HG03097 (cell line): ENCODE data around the gene DTX2.
"Not testable (repeated sequence)": the region's sequence is repeated elsewhere in the genome, so short reads cannot be mapped to it uniquely, and the experiment has no call there.

Experiments
- ATAC-seq: cut with Tn5 transposase; IDR thresholded peaks from one replicate; pipeline ENCODE4 v1.9.1; 2021; ENCODE audit not compliant: unreplicated experiment, low FRiP score

DTX2 gene

DNA sequence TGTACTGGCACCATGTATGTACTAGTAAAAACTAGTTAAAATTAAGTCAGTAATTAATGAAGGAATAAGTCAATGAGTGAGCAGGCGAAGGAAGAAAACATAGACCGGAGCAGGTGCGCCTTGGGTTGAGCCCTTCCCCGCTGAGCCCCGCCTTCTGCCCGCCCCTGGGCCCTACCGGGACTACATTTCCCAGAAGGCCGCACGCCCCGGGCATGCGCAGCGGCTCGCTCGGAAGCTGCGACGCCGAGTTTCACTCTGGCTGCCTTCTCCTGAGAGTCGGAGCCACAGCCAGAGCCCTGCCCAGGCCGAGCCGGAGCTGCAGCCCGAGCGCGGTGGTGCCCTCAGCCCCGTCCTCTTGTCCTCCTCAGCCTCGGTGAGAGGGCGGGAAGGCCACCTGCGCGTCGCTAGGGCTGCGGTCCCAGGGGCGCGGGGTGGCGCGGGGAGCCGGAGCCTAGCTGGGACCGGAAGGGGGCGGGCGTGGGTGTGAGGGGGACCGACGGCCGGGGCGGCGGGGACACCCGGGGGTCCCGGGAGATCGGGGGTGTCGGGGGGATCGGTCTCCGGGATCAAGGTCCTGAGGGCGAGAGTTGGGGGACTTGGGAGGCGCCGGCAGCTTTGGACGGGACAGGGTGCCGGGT, at the start of gene DTX2:
Gene DTX2 (plus strand): TSS at position 246 of the 638 bp plus-strand sequence. CDS start 18,801 bp downstream, outside the sequence.
- ATAC-seq = peak; percentile 97

DNA sequence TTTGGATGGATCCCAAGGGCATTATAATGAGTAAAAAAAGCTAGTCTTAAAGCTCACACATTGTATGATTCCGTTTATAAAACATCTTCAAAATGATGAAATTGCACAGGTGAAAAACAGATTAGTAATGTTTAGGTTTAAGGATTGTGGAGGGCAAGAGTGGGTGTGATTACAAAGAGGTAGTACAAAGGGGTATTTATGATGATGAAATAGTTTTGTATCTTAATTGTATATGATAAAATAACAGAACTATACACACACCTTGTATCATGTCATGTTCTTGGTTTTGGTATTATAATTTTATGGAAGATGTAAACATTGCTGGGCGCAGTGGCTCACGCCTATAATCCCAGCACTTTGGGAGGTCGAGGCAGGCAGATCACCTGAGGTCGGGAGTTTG, 49.3 kb upstream of the DTX2 start:
- ATAC-seq = no peak

DNA sequence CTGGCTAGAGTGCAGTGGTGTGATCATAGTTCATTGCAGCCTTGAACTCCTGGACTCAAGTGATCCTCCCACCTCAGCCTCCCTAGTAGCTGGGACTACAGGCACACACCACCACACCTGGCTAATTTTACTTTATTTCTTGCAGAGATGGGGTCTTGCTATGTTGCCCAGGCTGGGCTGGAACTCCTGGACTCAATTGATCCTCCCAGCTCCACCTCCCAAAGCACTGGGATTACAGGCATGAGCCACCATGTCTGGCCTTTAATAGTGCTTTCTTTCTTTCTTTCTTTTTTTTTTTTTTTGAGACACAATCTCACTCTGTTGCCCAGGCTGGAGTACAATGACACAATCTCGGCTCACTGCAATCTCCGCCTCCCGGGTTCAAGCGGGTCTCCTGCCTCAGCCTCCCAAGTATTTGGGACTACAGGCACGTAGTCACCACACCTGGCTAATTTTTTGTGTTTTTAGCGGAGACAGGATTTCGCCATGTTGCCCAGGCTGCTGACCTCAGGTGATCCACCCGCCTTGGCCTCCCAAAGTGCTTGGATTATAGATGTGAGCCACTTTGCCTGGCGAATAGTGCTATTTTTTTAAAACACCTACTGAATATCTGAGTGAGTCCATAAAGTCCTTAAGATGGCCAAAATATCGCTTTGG, 43.7 kb upstream of the DTX2 start:
- ATAC-seq = not testable (repeated sequence)

DNA sequence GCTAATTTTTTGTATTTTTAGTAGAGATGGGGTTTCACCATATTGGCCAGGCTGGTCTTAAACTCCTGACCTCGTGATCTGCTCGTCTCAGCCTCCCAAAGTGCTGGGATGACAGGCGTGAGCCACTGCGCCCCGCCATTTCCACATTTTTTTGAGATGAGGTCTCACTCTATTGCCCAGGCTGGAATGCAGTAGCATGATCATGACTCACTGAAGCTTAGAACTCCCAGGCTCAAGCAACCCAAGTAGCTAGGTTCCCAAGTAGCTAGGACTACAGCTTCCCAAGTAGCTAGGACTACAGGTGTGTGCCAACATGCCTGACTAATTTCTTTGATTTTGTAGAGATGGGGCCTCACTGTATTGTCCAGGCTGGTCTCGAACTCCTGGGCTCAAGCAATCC, 40.4 kb upstream of the DTX2 start:
- not testable (repeated sequence) for ATAC-seq

DNA sequence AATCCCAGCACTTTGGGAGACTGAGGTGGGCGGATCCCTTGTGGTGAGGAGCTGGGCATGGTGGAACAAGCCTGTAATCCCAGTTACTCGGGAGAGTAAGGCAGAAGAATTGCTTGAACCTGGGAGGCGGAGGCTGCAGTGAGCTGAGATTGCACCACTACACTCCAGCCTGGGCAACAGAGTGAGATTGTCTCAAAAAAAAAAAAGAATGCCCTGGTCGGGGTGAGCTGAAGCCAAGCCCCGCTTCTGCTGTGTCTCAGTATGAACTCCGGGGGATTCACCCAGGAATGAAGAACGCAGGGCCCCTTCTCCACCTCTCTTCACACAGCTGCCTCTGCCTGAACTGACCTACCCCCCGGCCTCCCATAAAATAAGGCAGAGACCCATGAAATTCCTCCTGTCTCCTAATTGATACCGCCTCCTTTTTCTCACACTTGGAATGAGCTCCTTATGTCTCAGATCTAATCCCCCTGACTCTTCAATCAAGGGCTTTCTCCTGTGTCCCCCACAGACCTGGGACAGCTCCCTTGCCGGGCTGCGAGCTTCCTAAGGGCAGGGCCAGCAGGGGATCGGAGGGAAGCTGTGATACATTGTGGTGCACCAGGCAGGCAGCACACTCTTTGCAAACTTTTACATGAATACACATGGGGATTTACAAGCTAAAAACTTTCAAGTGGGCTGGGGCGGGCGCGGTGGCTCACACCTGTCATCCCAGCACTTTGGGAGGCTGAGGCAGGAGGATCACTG, 37.7 kb upstream of the DTX2 start:
- no peak for ATAC-seq

DNA sequence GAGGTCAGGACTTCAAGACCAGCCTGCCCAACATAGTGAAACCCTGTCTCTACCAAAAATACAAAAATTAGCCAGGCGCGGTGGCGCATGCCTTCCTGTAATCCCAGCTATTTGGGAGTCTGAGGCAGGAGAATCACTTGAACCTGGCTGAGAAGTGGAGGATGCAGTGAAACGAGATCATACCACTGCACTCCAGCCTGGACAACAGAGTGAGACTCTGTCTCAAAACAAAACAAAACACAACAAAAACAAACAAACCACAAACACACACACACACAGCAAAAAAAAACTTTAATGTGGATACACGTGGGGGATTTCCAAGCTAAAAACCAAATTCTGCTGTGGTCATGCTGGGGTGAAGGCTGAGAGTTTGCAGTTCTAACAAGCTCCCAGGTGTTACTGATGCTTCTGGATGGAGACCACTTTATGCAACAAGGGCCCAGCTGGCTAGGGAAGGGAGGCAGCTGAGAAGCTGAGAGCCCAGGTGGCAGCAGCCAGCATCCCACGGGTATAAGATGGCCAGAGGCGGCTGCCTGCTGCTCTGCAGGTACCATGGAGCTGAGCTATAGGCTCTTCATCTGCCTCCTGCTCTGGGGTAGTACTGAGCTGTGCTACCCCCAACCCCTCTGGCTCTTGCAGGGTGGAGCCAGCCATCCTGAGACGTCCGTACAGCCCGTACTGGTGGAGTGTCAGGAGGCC, 36.9 kb upstream of the DTX2 start, which contains the start of gene ZP3:
Gene ZP3 (plus strand): TSS at position 538 of the 699 bp plus-strand sequence. CDS start 15 bp downstream, at position 553.
- no peak for ATAC-seq

DNA sequence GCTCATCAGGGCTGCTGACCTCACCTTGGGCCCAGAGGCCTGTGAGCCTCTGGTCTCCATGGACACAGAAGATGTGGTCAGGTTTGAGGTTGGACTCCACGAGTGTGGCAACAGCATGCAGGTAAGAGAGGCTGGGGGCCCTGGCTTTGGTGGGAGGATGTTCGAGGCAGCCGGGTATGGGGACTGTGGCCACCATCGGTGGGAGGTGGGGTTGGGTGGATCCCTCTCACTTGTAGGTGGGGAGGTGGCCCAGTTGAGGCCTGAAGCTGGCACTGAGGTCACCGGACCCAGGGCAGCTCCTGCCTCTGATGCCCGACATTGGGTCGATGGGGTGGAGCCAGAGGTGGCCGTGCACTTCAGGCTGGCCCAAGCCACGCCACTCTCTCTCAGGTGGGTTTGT, 36.4 kb upstream of the DTX2 start:
- no peak for ATAC-seq

DNA sequence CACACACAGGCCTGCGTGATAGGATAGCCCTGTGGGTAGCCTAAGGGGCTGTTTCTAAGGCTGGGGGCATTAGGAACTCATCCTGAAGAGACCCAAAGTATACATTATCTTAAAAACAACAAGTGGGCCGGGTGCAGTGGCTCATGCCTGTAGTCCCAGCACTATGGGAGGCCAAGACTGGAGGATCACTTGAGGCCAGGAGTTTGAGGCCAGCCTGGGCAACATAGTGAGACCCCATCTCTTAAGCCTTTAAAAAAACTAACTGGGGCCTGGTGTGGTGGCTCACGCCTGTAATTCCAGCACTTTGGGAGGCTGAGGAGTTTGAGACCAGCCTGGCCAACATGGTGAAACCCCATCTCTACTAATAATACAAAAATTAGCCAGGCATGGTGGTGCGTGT, 36.0 kb upstream of the DTX2 start:
- not testable (repeated sequence) for ATAC-seq

DNA sequence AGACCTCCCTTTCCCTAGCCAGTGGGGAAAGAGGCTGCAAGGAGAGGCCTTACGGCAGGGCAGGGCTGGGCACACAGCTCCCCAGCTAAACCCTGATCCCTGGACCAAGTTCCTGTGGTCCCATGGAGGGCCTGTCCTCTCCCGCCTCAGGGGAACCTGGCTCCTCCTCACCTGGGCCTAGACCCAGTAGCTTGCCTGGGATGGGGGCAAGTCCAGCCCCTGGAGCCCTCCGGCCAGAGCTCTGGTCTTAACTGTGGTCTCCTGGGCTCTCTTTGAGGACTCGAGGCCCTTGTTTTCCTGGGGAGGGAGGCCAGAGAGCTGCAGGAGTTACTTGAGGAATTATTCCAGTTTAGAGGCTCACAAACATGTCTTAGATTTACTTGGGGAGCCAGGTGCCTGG, 35.3 kb upstream of the DTX2 start:
- ATAC-seq = no peak

DNA sequence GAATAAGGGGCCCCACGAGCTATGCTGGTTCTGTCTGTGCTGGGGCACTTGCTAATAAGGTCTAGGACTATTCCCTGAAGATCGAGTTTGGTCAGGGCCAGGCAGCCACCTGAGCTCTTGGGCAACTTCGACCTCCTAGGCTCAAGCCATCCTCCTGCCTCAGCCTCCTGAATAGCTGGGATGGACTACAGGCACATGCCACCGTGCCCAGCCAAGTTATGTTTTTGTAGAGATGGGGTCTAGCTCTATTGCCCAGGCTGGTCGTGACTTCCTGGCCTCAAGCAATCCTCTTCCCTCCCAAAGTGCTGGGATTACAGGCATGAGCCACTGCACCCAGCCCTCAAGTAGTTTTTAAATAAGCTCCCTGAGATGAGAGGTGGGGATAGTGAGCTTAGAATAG, 33.9 kb upstream of the DTX2 start:
- ATAC-seq = no peak

DNA sequence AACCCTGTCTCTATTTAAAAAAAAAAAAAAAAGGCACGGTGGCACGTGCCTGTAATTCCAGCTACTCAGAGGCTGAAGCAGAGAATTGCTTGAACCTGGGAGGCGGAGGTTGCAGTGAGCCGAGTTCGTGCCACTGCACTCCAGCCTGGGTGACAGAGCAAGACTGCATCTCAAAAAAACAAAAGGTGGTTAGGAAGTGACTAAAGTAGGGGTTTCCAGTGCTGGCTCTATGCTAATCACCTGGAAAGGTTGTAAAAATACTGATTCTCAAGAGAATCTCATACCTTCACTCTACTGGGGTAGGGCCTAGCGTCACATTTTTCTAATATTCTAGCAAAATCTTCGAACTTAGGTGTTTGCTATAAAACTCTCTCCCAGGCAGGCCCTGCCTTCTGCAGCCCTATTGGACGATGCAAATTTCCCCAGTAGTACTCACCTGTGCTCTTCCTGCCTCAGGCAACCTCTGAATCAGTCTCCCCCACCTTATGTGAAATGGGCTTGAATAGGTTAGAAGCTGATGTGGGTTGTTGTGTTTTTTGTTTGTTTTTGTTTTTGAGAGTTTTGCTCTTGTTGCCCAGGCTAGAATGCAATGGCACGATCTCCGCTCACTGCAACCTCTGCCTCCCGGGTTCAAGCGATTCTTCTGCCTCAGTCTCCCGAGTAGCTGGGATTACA, 33.2 kb upstream of the DTX2 start:
- ATAC-seq = no peak

DNA sequence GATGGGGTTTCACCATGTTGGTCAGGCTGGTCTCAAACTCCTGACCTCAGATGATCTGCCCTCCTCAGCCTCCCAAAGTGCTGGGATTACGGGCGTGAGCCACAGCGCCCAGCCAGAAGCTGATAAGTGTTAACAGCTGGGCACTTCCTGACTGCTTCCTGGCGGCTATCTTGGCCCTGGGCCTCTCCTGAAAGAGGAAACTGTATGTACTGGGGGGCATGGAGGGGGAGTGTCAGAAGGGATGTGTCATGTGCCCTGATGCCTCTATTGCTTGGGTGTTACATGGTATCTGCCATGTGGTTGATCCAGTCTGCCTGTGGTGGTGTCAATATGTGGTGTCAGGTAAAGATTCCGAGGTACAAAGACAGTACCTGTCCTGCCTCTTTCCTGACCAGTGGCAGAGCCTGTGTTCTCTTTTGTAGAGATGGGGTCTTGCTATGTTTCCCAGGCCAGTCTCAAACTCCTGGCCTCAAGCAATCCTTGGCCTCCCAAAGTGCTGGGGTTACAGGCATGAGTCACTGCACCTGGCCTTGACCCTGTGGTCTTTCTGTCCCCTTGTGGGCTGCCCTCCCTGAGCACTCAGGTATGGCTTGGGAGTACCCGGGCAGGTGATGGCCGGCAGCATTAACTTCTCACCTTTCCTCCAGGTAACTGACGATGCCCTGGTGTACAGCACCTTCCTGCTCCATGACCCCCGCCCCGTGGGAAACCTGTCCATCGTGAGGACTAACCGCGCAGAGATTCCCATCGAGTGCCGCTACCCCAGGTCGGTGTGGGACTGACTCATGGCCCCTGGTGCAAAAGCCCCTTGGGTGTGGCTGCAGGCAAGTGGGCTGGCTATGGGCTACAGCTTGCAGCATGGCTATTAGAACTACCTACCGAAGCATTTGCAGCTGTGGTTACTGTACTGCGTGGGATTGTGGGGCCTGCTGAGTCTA, 32.4 kb upstream of the DTX2 start:
- no peak for ATAC-seq

DNA sequence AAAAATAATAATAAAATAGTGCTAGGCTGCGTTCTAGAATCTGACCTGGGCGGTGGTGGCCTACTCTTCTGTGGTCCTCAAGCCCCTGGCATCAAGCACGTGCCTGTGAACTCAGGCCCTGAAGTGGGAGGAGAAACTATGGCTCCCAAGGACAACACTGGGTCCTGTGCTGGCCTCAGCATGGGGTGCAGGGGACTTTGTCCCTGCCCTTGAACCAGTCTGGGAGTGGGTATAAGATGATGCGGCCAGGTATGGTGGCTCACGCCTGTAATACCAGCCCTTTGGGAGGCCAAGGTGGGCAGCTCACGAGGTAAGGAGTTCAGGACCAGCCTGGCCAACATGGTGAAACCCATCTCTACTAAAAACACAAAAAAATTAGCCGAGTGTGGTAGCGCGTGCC, 31.3 kb upstream of the DTX2 start:
- ATAC-seq = no peak

DNA sequence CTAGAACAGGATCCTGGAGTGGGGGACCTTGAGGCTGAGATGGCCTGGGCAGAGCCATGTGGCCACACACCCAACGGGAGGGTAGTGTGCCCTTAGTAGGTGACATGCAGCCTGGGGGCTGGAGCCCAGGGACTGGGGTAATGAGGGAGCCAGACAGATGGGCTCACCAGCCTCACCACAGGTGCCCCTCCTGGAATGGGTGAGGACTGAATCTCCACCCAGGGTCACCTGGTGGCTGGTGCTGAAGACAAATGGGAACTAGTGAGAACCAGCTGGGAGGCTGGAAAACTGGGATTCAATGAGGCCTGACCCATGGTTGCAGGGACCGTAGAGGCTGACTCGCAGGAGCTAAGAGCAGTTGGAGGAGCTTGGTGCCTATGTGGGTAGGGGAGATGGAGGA, 30.7 kb upstream of the DTX2 start:
- no peak for ATAC-seq

DNA sequence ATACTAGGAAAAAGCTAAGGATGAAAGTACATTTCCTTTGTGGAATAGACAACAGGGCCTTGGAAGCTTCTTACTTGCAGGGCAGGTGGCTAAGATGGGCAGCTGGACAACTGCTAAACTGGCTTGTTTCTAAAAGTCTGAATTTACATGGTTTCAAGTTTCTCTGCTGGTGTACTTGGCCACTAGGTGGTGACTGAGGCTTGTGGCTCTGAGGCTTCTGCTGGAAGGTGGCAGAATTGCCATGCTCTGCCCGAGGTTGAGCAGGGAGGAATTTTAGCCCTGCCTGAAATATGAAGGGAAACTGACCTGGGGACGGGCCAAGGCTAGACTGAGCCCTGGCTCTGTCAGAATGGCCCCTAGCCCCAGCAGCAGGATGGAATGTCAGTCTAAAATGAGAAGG, 23.6 kb upstream of the DTX2 start:
- not testable (repeated sequence) for ATAC-seq

DNA sequence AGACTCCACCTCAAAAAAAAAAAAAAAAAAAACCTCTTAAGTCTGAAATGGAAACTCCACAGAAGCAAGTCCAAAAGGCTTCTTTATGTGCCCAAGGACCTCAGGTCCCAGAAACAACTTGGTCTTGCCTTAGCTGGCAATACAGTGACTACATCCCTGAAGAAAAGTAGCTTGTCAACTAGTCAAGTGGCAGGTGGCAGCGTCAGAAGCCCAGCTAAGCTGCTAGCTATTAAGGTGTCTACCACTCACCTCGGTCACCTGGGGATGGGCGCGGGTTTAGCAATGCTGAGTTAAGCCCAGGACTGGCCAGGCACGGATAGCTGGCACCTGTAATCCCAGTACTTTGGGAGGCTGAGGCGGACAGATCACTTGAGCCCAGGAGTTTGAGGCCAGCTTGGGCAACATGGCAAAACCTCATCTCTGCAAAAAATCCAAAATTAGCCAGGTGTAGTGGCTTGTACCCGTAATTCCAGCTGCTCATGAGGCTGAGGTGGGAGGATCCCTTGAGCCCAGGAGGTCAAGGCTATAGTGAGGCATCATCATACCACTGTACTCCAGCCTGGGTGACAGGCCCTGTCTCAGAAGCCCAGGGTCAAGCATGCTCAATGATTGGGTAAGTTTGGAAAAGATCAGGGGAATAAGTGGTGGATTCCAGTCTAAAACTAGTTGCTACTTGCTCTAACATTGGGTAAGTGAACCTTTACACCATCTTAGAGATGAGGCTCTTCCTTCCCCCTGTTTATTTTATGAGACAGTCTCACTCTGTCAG, 22.2 kb upstream of the DTX2 start:
- not testable (repeated sequence) for ATAC-seq

DNA sequence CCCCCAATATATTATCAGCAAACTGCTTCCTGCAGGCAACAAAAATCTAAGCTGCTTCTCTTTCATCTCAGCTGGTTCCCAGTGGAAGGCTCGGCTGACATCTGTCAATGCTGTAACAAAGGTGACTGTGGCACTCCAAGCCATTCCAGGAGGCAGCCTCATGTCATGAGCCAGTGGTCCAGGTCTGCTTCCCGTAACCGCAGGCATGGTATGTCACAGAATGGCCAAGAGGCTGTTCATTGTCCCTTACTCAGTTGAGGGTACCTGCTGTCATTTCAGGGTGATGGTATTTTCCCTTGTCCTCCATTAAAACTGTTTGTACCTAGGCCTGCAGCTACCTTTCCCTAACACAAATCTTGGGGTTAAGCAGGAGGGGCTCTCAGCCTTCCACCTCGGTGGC, 21.1 kb upstream of the DTX2 start:
- not testable (repeated sequence) for ATAC-seq

DNA sequence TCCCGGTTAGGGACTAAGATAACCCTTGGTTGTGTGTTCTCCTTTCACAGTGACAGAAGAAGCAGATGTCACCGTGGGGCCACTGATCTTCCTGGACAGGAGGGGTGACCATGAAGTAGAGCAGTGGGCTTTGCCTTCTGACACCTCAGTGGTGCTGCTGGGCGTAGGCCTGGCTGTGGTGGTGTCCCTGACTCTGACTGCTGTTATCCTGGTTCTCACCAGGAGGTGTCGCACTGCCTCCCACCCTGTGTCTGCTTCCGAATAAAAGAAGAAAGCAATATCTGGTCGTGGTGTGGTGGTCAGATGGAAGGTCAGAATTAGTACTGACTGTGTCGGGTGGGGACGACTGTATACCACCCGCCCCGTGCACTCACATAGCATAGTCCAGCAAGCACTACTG, 19.7 kb upstream of the DTX2 start:
- not testable (repeated sequence) for ATAC-seq
